Astrocyte of the spinal cord (primary cell): ENCODE results near the gene TFAP2B.

Source experiments
- DNase-seq: peaks from one replicate; pipeline ENCODE4 v3.0.0; 2011; ENCODE audit warnings: low read depth, low spot score
- H3K4me3 ChIP-seq: 2 replicates; pipeline ENCODE4 v1.5.1; 2011; ENCODE audit warnings: low read depth, mild to moderate bottlenecking, low read length, moderate library complexity
- CTCF ChIP-seq: IDR thresholded peaks from 2 replicates; pipeline ENCODE4 v1.5.1; 2012; ENCODE audit warnings: low read depth, mild to moderate bottlenecking, low read length, inconsistent platforms
- in situ Hi-C: cut with HindIII; loops from 2 replicates; pipeline ENCODE4 v1.10.0; 2017; ENCODE audit warnings: low sequenced_read_pairs

The TFAP2B gene

GRCh38 chr6:50818673-50819072 lies at the start of gene TFAP2B:
TSS of gene TFAP2B (plus strand) at chr6:50818871. CDS start at chr6:50818892, 21 bp downstream.
- in situ Hi-C loops, result no loop called here
- DNase-seq, result no peak
- TF ChIP-seq CTCF, result no peak
- H3K4me3 ChIP-seq, result no peak within 1 kb of the TSS

GRCh38 chr6:50778696-50779095 lies 40.0 kb upstream of the TFAP2B start:
- in situ Hi-C loops, result no loop called here
- no peak overlapping the region for H3K4me3 ChIP-seq
- no peak for TF ChIP-seq CTCF
- DNase-seq, result no peak

GRCh38 chr6:50780382-50780781 lies 38.3 kb upstream of the TFAP2B start:
- no peak overlapping the region for H3K4me3 ChIP-seq
- in situ Hi-C loops, result no loop called here
- no peak for TF ChIP-seq CTCF
- DNase-seq, result no peak

GRCh38 chr6:50785921-50786320 lies 32.8 kb upstream of the TFAP2B start:
- no peak for DNase-seq
- in situ Hi-C loops, result no loop called here
- H3K4me3 ChIP-seq, result no peak overlapping the region
- no peak for TF ChIP-seq CTCF

GRCh38 chr6:50791900-50792508 lies 26.7 kb upstream of the TFAP2B start:
- in situ Hi-C loops, result no loop called here
- H3K4me3 ChIP-seq, result no peak overlapping the region
- TF ChIP-seq CTCF, result peak; percentile 65
- DNase-seq, result peak; percentile 13

- DNase-seq, result no peak
- H3K4me3 ChIP-seq, result no peak overlapping the region
- in situ Hi-C loops, result no loop called here
- TF ChIP-seq CTCF, result no peak
Observed at GRCh38 chr6:50792771-50793170, 25.9 kb upstream of the TFAP2B start.
